ENCODE results near the gene GNB1L. TPM values are rescaled to one million over a fixed set of nuclear protein-coding genes. Genes with fewer than 3 reads are reported as not detected.

Gene GNB1L
- total RNA-seq, 1 experiment from 2014 or later: 15.8 TPM

GRCh38 chr22:19850763-19851109 lies 3.9 kb downstream of the GNB1L start:
- peak overlapping the region; percentile 69 for H3K4me3 Mint-ChIP-seq (ENCODE audit: unreplicated experiment)
- POLR2A ChIA-PET: interaction anchor here (1.3 kb wide), 1 partner anchor 9 kb away, joined by 8 read pairs; no protein-coding TSS in a partner anchor
- CTCF ChIA-PET: interaction anchor here (0.6 to 2.0 kb wide), 5 partner anchors 10 to 127 kb away, joined by 3 to 9 read pairs (median 3); partner anchors contain the start of gene GP1BB

GRCh38 chr22:19849835-19850762 lies 4.6 kb downstream of the GNB1L start:
- intact Hi-C loops (cut with micrococcal nuclease; ENCODE audit: unreplicated experiment): loop anchor here (1.0 kb wide), 1 partner anchor 31 kb away; no protein-coding TSS in a partner anchor
- peaks cover 49% of the 10 kb centered on the region for H3K4me1 ChIP-seq

More at GRCh38 chr22:19850763-19851109, 3.9 kb downstream of the GNB1L start:
- no peak for DNase-seq
- Mint-ChIP-seq H3K27me3 (ENCODE audit: insufficient read depth, unreplicated experiment) (no peaks in the 10 kb centered on the region), H3K36me3 (ENCODE audit: insufficient read depth, unreplicated experiment) (peaks cover 71% of the 10 kb centered on the region), H3K4me1 (ENCODE audit: low read depth, unreplicated experiment) (peaks cover 38% of the 10 kb centered on the region), H3K27ac (ENCODE audit: unreplicated experiment) (peak overlapping the region; percentile 98), H3K9me3 (ENCODE audit: unreplicated experiment) (no peaks in the 10 kb centered on the region)
- Histone ChIP-seq H3K27me3 (replicated peaks; ENCODE audit: control insufficient read depth, insufficient read depth, low read length) (no peaks in the 10 kb centered on the region), H3K4me1 (peaks cover 49% of the 10 kb centered on the region), H3K9me3 (no peaks in the 10 kb centered on the region), H3K4me3 (ENCODE audit: low read depth, low read length) (no peak overlapping the region), H3K36me3 (ENCODE audit: control insufficient read depth, insufficient read depth, low read length) (peaks cover 6% of the 10 kb centered on the region)
- TF ChIP-seq, protein P1, sequence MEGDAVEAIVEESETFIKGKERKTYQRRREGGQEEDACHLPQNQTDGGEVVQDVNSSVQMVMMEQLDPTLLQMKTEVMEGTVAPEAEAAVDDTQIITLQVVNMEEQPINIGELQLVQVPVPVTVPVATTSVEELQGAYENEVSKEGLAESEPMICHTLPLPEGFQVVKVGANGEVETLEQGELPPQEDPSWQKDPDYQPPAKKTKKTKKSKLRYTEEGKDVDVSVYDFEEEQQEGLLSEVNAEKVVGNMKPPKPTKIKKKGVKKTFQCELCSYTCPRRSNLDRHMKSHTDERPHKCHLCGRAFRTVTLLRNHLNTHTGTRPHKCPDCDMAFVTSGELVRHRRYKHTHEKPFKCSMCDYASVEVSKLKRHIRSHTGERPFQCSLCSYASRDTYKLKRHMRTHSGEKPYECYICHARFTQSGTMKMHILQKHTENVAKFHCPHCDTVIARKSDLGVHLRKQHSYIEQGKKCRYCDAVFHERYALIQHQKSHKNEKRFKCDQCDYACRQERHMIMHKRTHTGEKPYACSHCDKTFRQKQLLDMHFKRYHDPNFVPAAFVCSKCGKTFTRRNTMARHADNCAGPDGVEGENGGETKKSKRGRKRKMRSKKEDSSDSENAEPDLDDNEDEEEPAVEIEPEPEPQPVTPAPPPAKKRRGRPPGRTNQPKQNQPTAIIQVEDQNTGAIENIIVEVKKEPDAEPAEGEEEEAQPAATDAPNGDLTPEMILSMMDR (IDR thresholded peaks at IDR 0.05; ENCODE audit: insufficient read depth in 1 of 2, low read depth in 1 of 2, low read length in 1 of 2, severe bottlenecking in 1 of 2, unreplicated experiment in 1 of 2): no peak
- no TSS peak for BruUV-seq (replicated peaks)
- intact Hi-C loops (cut with micrococcal nuclease; ENCODE audit: unreplicated experiment): loop anchor here (1.0 kb wide), 1 partner anchor 31 kb away; no protein-coding TSS in a partner anchor

More at GRCh38 chr22:19849835-19850762, 4.6 kb downstream of the GNB1L start:
- ChIA-PET POLR2A (interaction anchor here (1.0 to 1.3 kb wide), 2 partner anchors 9 to 30 kb away, joined by 5 to 8 read pairs; no protein-coding TSS in a partner anchor), CTCF (interaction anchor here (0.5 to 2.0 kb wide), 8 partner anchors 9 to 568 kb away, joined by 3 to 9 read pairs (median 4); partner anchors contain the start of gene GP1BB)
- H3K9me3 ChIP-seq: no peaks in the 10 kb centered on the region
- peak; percentile 85 to 88 for DNase-seq
- no peaks in the 10 kb centered on the region for H3K9me3 Mint-ChIP-seq (ENCODE audit: unreplicated experiment)
- H3K27me3 ChIP-seq (replicated peaks; ENCODE audit: control insufficient read depth, insufficient read depth, low read length): no peaks in the 10 kb centered on the region
- peaks cover 71% of the 10 kb centered on the region for H3K36me3 Mint-ChIP-seq (ENCODE audit: insufficient read depth, unreplicated experiment)
- peaks cover 38% of the 10 kb centered on the region for H3K4me1 Mint-ChIP-seq (ENCODE audit: low read depth, unreplicated experiment)
- H3K4me3 ChIP-seq (ENCODE audit: low read depth, low read length): no peak overlapping the region
- H3K27ac Mint-ChIP-seq (ENCODE audit: unreplicated experiment): peak overlapping the region; percentile 98
- peak overlapping the region; percentile 69 for H3K4me3 Mint-ChIP-seq (ENCODE audit: unreplicated experiment)
- H3K27me3 Mint-ChIP-seq (ENCODE audit: insufficient read depth, unreplicated experiment): no peaks in the 10 kb centered on the region
- peaks cover 6% of the 10 kb centered on the region for H3K36me3 ChIP-seq (ENCODE audit: control insufficient read depth, insufficient read depth, low read length)
- no TSS peak for BruUV-seq (replicated peaks)
- TF ChIP-seq, protein P1 (IDR thresholded peaks at IDR 0.05; ENCODE audit: insufficient read depth in 1 of 2, low read depth in 1 of 2, low read length in 1 of 2, severe bottlenecking in 1 of 2, unreplicated experiment in 1 of 2): no peak
